NB4 (cell line): Measurements from ENCODE around the gene C4BPA.
A peak's percentile ranks its signal among the peaks of the same experiment; 100 is the strongest.

Experiments
- POLR2A ChIP-seq: IDR thresholded peaks from 2 replicates; pipeline ENCODE4 v1.6.1; 2011; ENCODE audit warnings: mild to moderate bottlenecking; ENCODE audit not compliant: insufficient read length; ENCODE audit errors: extremely low read depth
- TF ChIP-seq, protein P1 (sequence below): IDR thresholded peaks from one replicate; pipeline ENCODE4 v1.5.1; 2012; ENCODE audit warnings: low read depth, low read length
- TF ChIP-seq, protein P2 (sequence below): IDR thresholded peaks from 2 replicates; pipeline ENCODE4 v1.6.1; 2011; ENCODE audit warnings: low read depth, low read length

DNA sequence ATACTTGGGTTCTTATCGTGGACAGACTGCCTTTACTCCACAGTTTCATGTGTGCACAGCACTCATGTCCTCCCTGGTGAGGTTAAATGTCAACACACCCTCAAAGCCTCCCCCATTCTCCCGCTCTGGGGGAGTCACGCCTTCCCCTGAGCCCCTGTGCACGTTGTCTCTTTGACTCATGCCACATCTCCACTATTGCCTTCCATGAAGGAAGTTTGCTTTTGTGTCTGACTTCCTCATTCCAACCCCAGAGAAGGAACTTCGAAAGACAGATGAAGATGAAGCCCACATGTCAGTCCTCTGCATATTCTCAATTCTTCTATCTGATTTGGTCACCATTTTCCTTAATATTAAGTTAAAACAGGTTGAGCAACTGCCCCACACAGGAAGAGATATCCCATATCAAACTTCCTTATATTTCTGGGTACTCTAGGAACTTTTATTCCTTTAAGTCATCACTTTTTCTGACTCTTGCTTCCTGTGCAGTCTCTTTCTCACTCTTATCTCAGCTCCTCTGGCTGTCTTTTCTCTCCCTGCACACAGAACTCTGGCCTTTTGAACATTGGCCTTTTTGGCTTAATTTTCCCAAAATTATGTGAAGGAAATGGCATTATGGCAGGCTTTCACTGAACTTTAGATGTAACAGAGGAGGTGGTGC lies 41.5 kb downstream of the C4BPA start:
- TF ChIP-seq, protein P1, sequence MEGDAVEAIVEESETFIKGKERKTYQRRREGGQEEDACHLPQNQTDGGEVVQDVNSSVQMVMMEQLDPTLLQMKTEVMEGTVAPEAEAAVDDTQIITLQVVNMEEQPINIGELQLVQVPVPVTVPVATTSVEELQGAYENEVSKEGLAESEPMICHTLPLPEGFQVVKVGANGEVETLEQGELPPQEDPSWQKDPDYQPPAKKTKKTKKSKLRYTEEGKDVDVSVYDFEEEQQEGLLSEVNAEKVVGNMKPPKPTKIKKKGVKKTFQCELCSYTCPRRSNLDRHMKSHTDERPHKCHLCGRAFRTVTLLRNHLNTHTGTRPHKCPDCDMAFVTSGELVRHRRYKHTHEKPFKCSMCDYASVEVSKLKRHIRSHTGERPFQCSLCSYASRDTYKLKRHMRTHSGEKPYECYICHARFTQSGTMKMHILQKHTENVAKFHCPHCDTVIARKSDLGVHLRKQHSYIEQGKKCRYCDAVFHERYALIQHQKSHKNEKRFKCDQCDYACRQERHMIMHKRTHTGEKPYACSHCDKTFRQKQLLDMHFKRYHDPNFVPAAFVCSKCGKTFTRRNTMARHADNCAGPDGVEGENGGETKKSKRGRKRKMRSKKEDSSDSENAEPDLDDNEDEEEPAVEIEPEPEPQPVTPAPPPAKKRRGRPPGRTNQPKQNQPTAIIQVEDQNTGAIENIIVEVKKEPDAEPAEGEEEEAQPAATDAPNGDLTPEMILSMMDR = no peak
- TF ChIP-seq POLR2A = no peak
- TF ChIP-seq, protein P2, sequence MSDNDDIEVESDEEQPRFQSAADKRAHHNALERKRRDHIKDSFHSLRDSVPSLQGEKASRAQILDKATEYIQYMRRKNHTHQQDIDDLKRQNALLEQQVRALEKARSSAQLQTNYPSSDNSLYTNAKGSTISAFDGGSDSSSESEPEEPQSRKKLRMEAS = peak; percentile 27; the same call in 1 of the 2 replicates
